Measurements from ENCODE around the gene DNAJC2.

GRCh38 chr7:103292122-103292521 is 52.4 kb downstream of the DNAJC2 start:
- TF ChIP-seq CTCF (IDR thresholded peaks at IDR 0.05; ENCODE audit: low read depth, low read length): no peak
- TF ChIP-seq MAX (IDR thresholded peaks at IDR 0.05; ENCODE audit: low read depth, low read length): no peak
- no peak for TF ChIP-seq POLR2A (IDR thresholded peaks at IDR 0.05; ENCODE audit: extremely low read depth, insufficient read length)

All from NB4 (cell line).